ENCODE results near the gene DBNL. TPM values are rescaled to one million over a fixed set of nuclear protein-coding genes. Genes with fewer than 3 reads are reported as not detected.
"Not testable (repeated sequence)": the region's sequence is repeated elsewhere in the genome, so short reads cannot be mapped to it uniquely, and the experiment has no call there.

Gene DBNL
- total and polyA plus RNA-seq, 2 donors: 113 to 116 TPM

- 92% methylated on average over 6 of the region's 6 CpGs for WGBS
- not testable (repeated sequence) for H3K36me3 ChIP-seq (ENCODE audit: control insufficient read depth in 2 of 2, insufficient read depth in 2 of 2, low read length in 1 of 2); H3K4me3 ChIP-seq (ENCODE audit: low read length in 2 of 2); H3K27ac ChIP-seq (ENCODE audit: low read depth in 1 of 2, low read length in 1 of 2); H3K27me3 ChIP-seq (ENCODE audit: control insufficient read depth in 2 of 2, insufficient read depth in 1 of 2, low read length in 1 of 2); DNase-seq (ENCODE audit: low read depth in 6 of 9, low spot score in 9 of 9); H3K9me3 ChIP-seq (ENCODE audit: control insufficient read depth in 2 of 2, insufficient read depth in 1 of 2, low read length in 1 of 2)
- H3K4me1 ChIP-seq (ENCODE audit: control insufficient read depth in 2 of 2, insufficient read depth in 2 of 2, low read length in 2 of 2): peaks cover 0 to 12% of the 10 kb centered on the region in 2 donors
Observed at GRCh38 chr7:44022796-44023467, 21.6 kb upstream of the DBNL start.

GRCh38 chr7:44029433-44029832 is 15.1 kb upstream of the DBNL start:
- not testable (repeated sequence) for H3K27ac ChIP-seq (ENCODE audit: low read depth in 1 of 2, low read length in 1 of 2); H3K4me3 ChIP-seq (ENCODE audit: low read length in 2 of 2)
- 85% methylated on average over 5 of the region's 11 CpGs for WGBS

GRCh38 chr7:44030029-44030428 is 14.5 kb upstream of the DBNL start:
- not testable (repeated sequence) for DNase-seq (ENCODE audit: low read depth in 6 of 9, low spot score in 9 of 9); H3K4me3 ChIP-seq (ENCODE audit: low read length in 2 of 2); H3K36me3 ChIP-seq (ENCODE audit: control insufficient read depth in 2 of 2, insufficient read depth in 2 of 2, low read length in 1 of 2); H3K27ac ChIP-seq (ENCODE audit: low read depth in 1 of 2, low read length in 1 of 2); H3K27me3 ChIP-seq (ENCODE audit: control insufficient read depth in 2 of 2, insufficient read depth in 1 of 2, low read length in 1 of 2); H3K4me1 ChIP-seq (ENCODE audit: control insufficient read depth in 2 of 2, insufficient read depth in 2 of 2, low read length in 2 of 2); H3K9me3 ChIP-seq (ENCODE audit: control insufficient read depth in 2 of 2, insufficient read depth in 1 of 2, low read length in 1 of 2)
- WGBS: 92% methylated on average over 4 of the region's 5 CpGs

More at GRCh38 chr7:44029433-44029832, 15.1 kb upstream of the DBNL start:
- H3K36me3 ChIP-seq (ENCODE audit: control insufficient read depth in 2 of 2, insufficient read depth in 2 of 2, low read length in 1 of 2); H3K4me1 ChIP-seq (ENCODE audit: control insufficient read depth in 2 of 2, insufficient read depth in 2 of 2, low read length in 2 of 2); DNase-seq (ENCODE audit: low read depth in 6 of 9, low spot score in 9 of 9); H3K27me3 ChIP-seq (ENCODE audit: control insufficient read depth in 2 of 2, insufficient read depth in 1 of 2, low read length in 1 of 2); H3K9me3 ChIP-seq (ENCODE audit: control insufficient read depth in 2 of 2, insufficient read depth in 1 of 2, low read length in 1 of 2): not testable (repeated sequence)

- not testable (repeated sequence) for DNase-seq (ENCODE audit: low read depth in 6 of 9, low spot score in 9 of 9); H3K27me3 ChIP-seq (ENCODE audit: control insufficient read depth in 2 of 2, insufficient read depth in 1 of 2, low read length in 1 of 2); H3K27ac ChIP-seq (ENCODE audit: low read depth in 1 of 2, low read length in 1 of 2); H3K4me3 ChIP-seq (ENCODE audit: low read length in 2 of 2); H3K36me3 ChIP-seq (ENCODE audit: control insufficient read depth in 2 of 2, insufficient read depth in 2 of 2, low read length in 1 of 2); H3K4me1 ChIP-seq (ENCODE audit: control insufficient read depth in 2 of 2, insufficient read depth in 2 of 2, low read length in 2 of 2); H3K9me3 ChIP-seq (ENCODE audit: control insufficient read depth in 2 of 2, insufficient read depth in 1 of 2, low read length in 1 of 2)
- 88% methylated on average over 12 of the region's 13 CpGs for WGBS
Observed at GRCh38 chr7:44031319-44031718, 13.2 kb upstream of the DBNL start.

- 98% methylated on average over 5 of the region's 6 CpGs for WGBS
- not testable (repeated sequence) for H3K36me3 ChIP-seq (ENCODE audit: control insufficient read depth in 2 of 2, insufficient read depth in 2 of 2, low read length in 1 of 2); H3K27ac ChIP-seq (ENCODE audit: low read depth in 1 of 2, low read length in 1 of 2); H3K4me1 ChIP-seq (ENCODE audit: control insufficient read depth in 2 of 2, insufficient read depth in 2 of 2, low read length in 2 of 2); H3K9me3 ChIP-seq (ENCODE audit: control insufficient read depth in 2 of 2, insufficient read depth in 1 of 2, low read length in 1 of 2); H3K4me3 ChIP-seq (ENCODE audit: low read length in 2 of 2); H3K27me3 ChIP-seq (ENCODE audit: control insufficient read depth in 2 of 2, insufficient read depth in 1 of 2, low read length in 1 of 2); DNase-seq (ENCODE audit: low read depth in 6 of 9, low spot score in 9 of 9)
Observed at GRCh38 chr7:44032031-44032430, 12.5 kb upstream of the DBNL start.

GRCh38 chr7:44033971-44034844 is 10.3 kb upstream of the DBNL start:
- H3K27ac ChIP-seq (ENCODE audit: low read depth in 1 of 2, low read length in 1 of 2); H3K36me3 ChIP-seq (ENCODE audit: control insufficient read depth in 2 of 2, insufficient read depth in 2 of 2, low read length in 1 of 2); H3K4me3 ChIP-seq (ENCODE audit: low read length in 2 of 2); H3K4me1 ChIP-seq (ENCODE audit: control insufficient read depth in 2 of 2, insufficient read depth in 2 of 2, low read length in 2 of 2); H3K9me3 ChIP-seq (ENCODE audit: control insufficient read depth in 2 of 2, insufficient read depth in 1 of 2, low read length in 1 of 2); H3K27me3 ChIP-seq (ENCODE audit: control insufficient read depth in 2 of 2, insufficient read depth in 1 of 2, low read length in 1 of 2); DNase-seq (ENCODE audit: low read depth in 6 of 9, low spot score in 9 of 9): not testable (repeated sequence)
- WGBS: 96% methylated on average over 12 of the region's 18 CpGs

GRCh38 chr7:44036364-44036763 is 8.1 kb upstream of the DBNL start:
- not testable (repeated sequence) for H3K27me3 ChIP-seq (ENCODE audit: control insufficient read depth in 2 of 2, insufficient read depth in 1 of 2, low read length in 1 of 2); H3K4me3 ChIP-seq (ENCODE audit: low read length in 2 of 2); H3K4me1 ChIP-seq (ENCODE audit: control insufficient read depth in 2 of 2, insufficient read depth in 2 of 2, low read length in 2 of 2); H3K36me3 ChIP-seq (ENCODE audit: control insufficient read depth in 2 of 2, insufficient read depth in 2 of 2, low read length in 1 of 2); H3K27ac ChIP-seq (ENCODE audit: low read depth in 1 of 2, low read length in 1 of 2); DNase-seq (ENCODE audit: low read depth in 6 of 9, low spot score in 9 of 9); H3K9me3 ChIP-seq (ENCODE audit: control insufficient read depth in 2 of 2, insufficient read depth in 1 of 2, low read length in 1 of 2)
- WGBS: 88% methylated on average over 10 of the region's 10 CpGs

GRCh38 chr7:44037951-44038350 is 6.6 kb upstream of the DBNL start:
- not testable (repeated sequence) for H3K9me3 ChIP-seq (ENCODE audit: control insufficient read depth in 2 of 2, insufficient read depth in 1 of 2, low read length in 1 of 2); H3K27me3 ChIP-seq (ENCODE audit: control insufficient read depth in 2 of 2, insufficient read depth in 1 of 2, low read length in 1 of 2); H3K4me1 ChIP-seq (ENCODE audit: control insufficient read depth in 2 of 2, insufficient read depth in 2 of 2, low read length in 2 of 2); DNase-seq (ENCODE audit: low read depth in 6 of 9, low spot score in 9 of 9); H3K27ac ChIP-seq (ENCODE audit: low read depth in 1 of 2, low read length in 1 of 2); H3K36me3 ChIP-seq (ENCODE audit: control insufficient read depth in 2 of 2, insufficient read depth in 2 of 2, low read length in 1 of 2); H3K4me3 ChIP-seq (ENCODE audit: low read length in 2 of 2)
- WGBS: 99% methylated on average over 2 of the region's 2 CpGs

GRCh38 chr7:44038553-44038952 is 5.9 kb upstream of the DBNL start:
- H3K27me3 ChIP-seq (ENCODE audit: control insufficient read depth in 2 of 2, insufficient read depth in 1 of 2, low read length in 1 of 2); H3K9me3 ChIP-seq (ENCODE audit: control insufficient read depth in 2 of 2, insufficient read depth in 1 of 2, low read length in 1 of 2); H3K4me1 ChIP-seq (ENCODE audit: control insufficient read depth in 2 of 2, insufficient read depth in 2 of 2, low read length in 2 of 2); H3K36me3 ChIP-seq (ENCODE audit: control insufficient read depth in 2 of 2, insufficient read depth in 2 of 2, low read length in 1 of 2); H3K4me3 ChIP-seq (ENCODE audit: low read length in 2 of 2); DNase-seq (ENCODE audit: low read depth in 6 of 9, low spot score in 9 of 9); H3K27ac ChIP-seq (ENCODE audit: low read depth in 1 of 2, low read length in 1 of 2): not testable (repeated sequence)
- WGBS: 88% methylated on average over 7 of the region's 12 CpGs

All from thymus (tissue), 11 donors.